ENCODE data around the gene SLC45A2.

SLC45A2 gene

GRCh38 chr5:33905381-33905780 lies 79.1 kb downstream of the SLC45A2 start:
- Histone ChIP-seq H3K4me1 (ENCODE audit: insufficient read depth, poor library complexity, severe bottlenecking) (no peaks in the 10 kb centered on the region), H3K9me3 (ENCODE audit: severe bottlenecking) (peaks cover 13% of the 10 kb centered on the region), H3K27ac (ENCODE audit: poor library complexity, severe bottlenecking) (no peak overlapping the region), H3K36me3 (ENCODE audit: low read depth) (no peaks in the 10 kb centered on the region), H3K27me3 (ENCODE audit: insufficient read depth, poor library complexity, severe bottlenecking) (no peaks in the 10 kb centered on the region), H3K4me3 (ENCODE audit: severe bottlenecking) (no peak overlapping the region)
- no peak for TF ChIP-seq CTCF (IDR thresholded peaks at IDR 0.05; ENCODE audit: poor library complexity, severe bottlenecking)
- ATAC-seq (ENCODE audit: low read depth) (no peak), DNase-seq (ENCODE audit: low spot score) (no peak)

DNA sequence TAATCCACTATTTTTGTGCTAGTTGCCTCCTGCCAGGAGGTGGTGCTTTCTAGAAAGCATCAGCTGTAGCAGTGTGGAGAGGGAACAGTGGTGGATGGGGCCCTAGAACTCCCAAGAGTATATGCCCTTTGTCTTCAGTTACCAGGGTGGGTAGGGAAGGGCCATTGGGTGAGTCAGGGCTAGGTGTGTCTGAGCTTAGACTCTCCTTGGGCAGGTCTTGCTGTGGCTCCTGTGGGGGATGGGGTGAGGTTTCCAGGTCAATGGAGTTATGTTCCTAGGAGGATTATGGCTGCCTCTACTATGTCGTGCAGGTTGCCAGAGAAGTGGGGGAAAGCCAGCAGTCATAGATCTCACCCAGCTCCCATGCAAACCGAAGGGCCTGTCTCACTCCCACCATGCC lies 81.4 kb downstream of the SLC45A2 start:
- H3K9me3 ChIP-seq (ENCODE audit: severe bottlenecking) = peaks cover 13% of the 10 kb centered on the region
- H3K4me3 ChIP-seq (ENCODE audit: severe bottlenecking) = no peak overlapping the region
- H3K27me3 ChIP-seq (ENCODE audit: insufficient read depth, poor library complexity, severe bottlenecking) = no peaks in the 10 kb centered on the region
- DNase-seq (ENCODE audit: low spot score) (no peak), ATAC-seq (ENCODE audit: low read depth) (peak; percentile 69; the same call in 2 of the 3 replicates)
- TF ChIP-seq CTCF (IDR thresholded peaks at IDR 0.05; ENCODE audit: poor library complexity, severe bottlenecking) = no peak
- H3K4me1 ChIP-seq (ENCODE audit: insufficient read depth, poor library complexity, severe bottlenecking) = no peaks in the 10 kb centered on the region
- H3K27ac ChIP-seq (ENCODE audit: poor library complexity, severe bottlenecking) = no peak overlapping the region
- H3K36me3 ChIP-seq (ENCODE audit: low read depth) = no peaks in the 10 kb centered on the region

DNA sequence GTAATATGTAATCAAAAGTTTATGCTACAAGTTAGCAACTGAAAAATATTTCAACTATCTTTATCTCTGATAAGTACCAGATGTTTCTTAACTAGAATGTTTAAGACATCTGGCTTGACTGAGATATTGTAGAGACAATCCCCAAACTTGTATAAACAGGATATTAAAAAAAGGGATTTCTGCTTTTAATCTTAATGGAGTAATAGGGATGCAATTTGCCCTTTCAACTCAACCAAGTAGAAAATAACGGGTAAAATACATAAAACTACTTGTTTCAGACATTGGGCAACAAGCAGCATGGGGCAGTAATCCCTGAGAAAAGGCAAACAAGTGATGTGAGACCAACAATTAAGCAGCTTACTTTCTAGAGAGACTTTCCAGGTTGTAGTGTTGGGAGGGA lies 83.3 kb downstream of the SLC45A2 start:
- Histone ChIP-seq H3K4me1 (ENCODE audit: insufficient read depth, poor library complexity, severe bottlenecking) (no peaks in the 10 kb centered on the region), H3K27me3 (ENCODE audit: insufficient read depth, poor library complexity, severe bottlenecking) (peaks cover 2% of the 10 kb centered on the region), H3K4me3 (ENCODE audit: severe bottlenecking) (no peak overlapping the region), H3K36me3 (ENCODE audit: low read depth) (no peaks in the 10 kb centered on the region), H3K9me3 (ENCODE audit: severe bottlenecking) (peaks cover under 1% of the 10 kb centered on the region), H3K27ac (ENCODE audit: poor library complexity, severe bottlenecking) (no peak overlapping the region)
- no peak for ATAC-seq (ENCODE audit: low read depth)
- TF ChIP-seq CTCF (IDR thresholded peaks at IDR 0.05; ENCODE audit: poor library complexity, severe bottlenecking) = no peak
- no peak for DNase-seq (ENCODE audit: low spot score)

Measured in RWPE2 (cell line).